CD4-positive, alpha-beta memory T cell (primary cell): ENCODE data around the gene CBX3. TPM values are rescaled to one million over a fixed set of nuclear protein-coding genes. Genes with fewer than 3 reads are reported as not detected.
A peak's percentile ranks its signal among the peaks of the same experiment; 100 is the strongest.
"Not testable (repeated sequence)": the region's sequence is repeated elsewhere in the genome, so short reads cannot be mapped to it uniquely, and the experiment has no call there.

Source experiments
- CTCF ChIA-PET: fragments of 350-600 bp; sonication (Branson Sonifier 250); formaldehyde crosslinking; loops from one replicate; lab custom pipeline; 2021; ENCODE audit warnings: inconsistent platforms; ENCODE audit not compliant: partially characterized antibody; lab: Charles Lee
- POLR2A ChIA-PET: fragments of 350-600 bp; sonication (Branson Sonifier 250); formaldehyde crosslinking; loops from one replicate; lab custom pipeline; 2021; ENCODE audit not compliant: partially characterized antibody; lab: Charles Lee
- DNase-seq, 5 donors: peaks; one replicate each; pipeline versions ENCODE4 v3.0.0 to v3.0.0-alpha.2; 2020 to 2022; ENCODE audit warnings: mixed read lengths in 1 of 5
- H3K27ac ChIP-seq: one replicate; pipeline ENCODE4 v1.7.0; 2013; ENCODE audit warnings: low read depth, low read length
- H3K27me3 ChIP-seq: 2 replicates; pipeline ENCODE4 v1.7.0; 2013; ENCODE audit warnings: mild to moderate bottlenecking, low read length, moderate library complexity; ENCODE audit not compliant: insufficient read depth
- H3K36me3 ChIP-seq: 2 replicates; pipeline ENCODE4 v1.7.0; 2013; ENCODE audit warnings: mild to moderate bottlenecking, low read length, moderate library complexity; ENCODE audit not compliant: insufficient read depth
- H3K4me1 ChIP-seq: 2 replicates; pipeline ENCODE4 v1.7.0; 2013; ENCODE audit warnings: mild to moderate bottlenecking, low read length, moderate library complexity; ENCODE audit not compliant: insufficient read depth
- H3K4me3 ChIP-seq, 2 donors: one replicate each; pipeline ENCODE4 v1.7.0; 2013; ENCODE audit warnings: low read length in 2 of 2, mild to moderate bottlenecking in 1 of 2
- H3K9me3 ChIP-seq, 2 donors: one replicate each; pipeline ENCODE4 v1.7.0; 2013; ENCODE audit warnings: low read length in 2 of 2, control low read depth in 1 of 2; ENCODE audit not compliant: control insufficient read depth in 1 of 2
- H3K27ac Mint-ChIP-seq, 7 donors: one replicate each; pipeline ENCODE4 v1.8.0; 2020 to 2021; ENCODE audit warnings: mixed read lengths in 7 of 7, mild to moderate bottlenecking in 6 of 7, inconsistent platforms in 3 of 7, moderate library complexity in 3 of 7
- H3K27me3 Mint-ChIP-seq, 2 donors: one replicate each; pipeline ENCODE4 v1.8.0; 2020 to 2021; ENCODE audit warnings: mixed read lengths in 2 of 2
- H3K36me3 Mint-ChIP-seq, 2 donors: one replicate each; pipeline ENCODE4 v1.8.0; 2020 to 2021; ENCODE audit warnings: mixed read lengths in 2 of 2, inconsistent platforms in 1 of 2, mild to moderate bottlenecking in 1 of 2
- H3K4me1 Mint-ChIP-seq, 4 donors: one replicate each; pipeline ENCODE4 v1.8.0; 2020 to 2021; ENCODE audit warnings: mixed read lengths in 4 of 4, mild to moderate bottlenecking in 1 of 4
- H3K4me3 Mint-ChIP-seq, 8 donors: one replicate each; pipeline ENCODE4 v1.8.0; 2020 to 2021; ENCODE audit warnings: mixed read lengths in 8 of 8, mild to moderate bottlenecking in 7 of 8, moderate library complexity in 6 of 8, inconsistent platforms in 3 of 8
- H3K9me3 Mint-ChIP-seq, 8 donors: one replicate each; pipeline ENCODE4 v1.8.0; 2020 to 2021; ENCODE audit warnings: mixed read lengths in 8 of 8, mild to moderate bottlenecking in 5 of 8, inconsistent platforms in 3 of 8, moderate library complexity in 1 of 8
- intact Hi-C: fragments of 100-400 bp; cut with micrococcal nuclease; formaldehyde crosslinking; loops from one replicate; pipeline ENCODE4 v1.15.1; 2023
- polyA plus RNA-seq, 2 donors: library from polyadenylated mRNA; unstranded; fragments of 300-500 nt; fragmentation: Illumina TruSeq; gene quantifications; one replicate each; pipeline ENCODE4 v1.2.3, GENCODE V29; 2021
- total RNA-seq, 2 experiments: library from RNA; stranded (reverse); gene quantifications; one replicate each; pipeline ENCODE4 v1.2.3, GENCODE V29; 2021

Gene CBX3
- total and polyA plus RNA-seq, 4 experiments from 2014 or later = 105 to 180 (median 166) TPM

- Mint-ChIP-seq H3K27me3 (no peaks in the 10 kb centered on the region), H3K4me3 (peak overlapping the region in 2 of 8 donors; percentile 9 to 27), H3K27ac (peak overlapping the region in 5 of 7 donors; percentile 48 to 99 (median 69)), H3K36me3 (peaks cover 61 to 89% of the 10 kb centered on the region in 2 donors), H3K4me1 (peaks cover 63 to 96% (median 80%) of the 10 kb centered on the region in 4 donors), H3K9me3 (peaks cover 0 to 8% (median 0%) of the 10 kb centered on the region in 8 donors)
- H3K4me1 ChIP-seq = peaks cover 92% of the 10 kb centered on the region
- ChIA-PET POLR2A (interaction anchor here (1.0 to 13.7 kb wide), 6 partner anchors 6 to 102 kb away, joined by 4 to 369 read pairs (median 54); partner anchors contain the start of genes CBX3, HNRNPA2B1 and NFE2L3), CTCF (interaction anchor here (1.0 to 9.9 kb wide), 4 partner anchors 33 to 179 kb away, joined by 3 to 212 read pairs (median 14); no protein-coding TSS in a partner anchor)
- intact Hi-C loops = no loop called here
- H3K27me3 ChIP-seq = no peaks in the 10 kb centered on the region
- no peak overlapping the region for H3K4me3 ChIP-seq
- H3K27ac ChIP-seq = no peak overlapping the region
- H3K36me3 ChIP-seq = peaks cover 62% of the 10 kb centered on the region
- DNase-seq = no peak
- no peaks in the 10 kb centered on the region for H3K9me3 ChIP-seq
Observed at GRCh38 chr7:26190417-26190869, 11.1 kb upstream of the CBX3 start.

GRCh38 chr7:26191233-26191973 is 10.1 kb upstream of the CBX3 start:
- peaks cover 67 to 93% of the 10 kb centered on the region in 2 donors for H3K36me3 Mint-ChIP-seq
- no peak overlapping the region for H3K4me3 ChIP-seq
- ChIA-PET CTCF (interaction anchor here (0.6 to 9.9 kb wide), 13 partner anchors 8 to 178 kb away, joined by 3 to 212 read pairs (median 4); partner anchors contain the start of genes CBX3, HNRNPA2B1 and SNX10), POLR2A (interaction anchor here (1.0 to 13.1 kb wide), 13 partner anchors 8 to 100 kb away, joined by 3 to 369 read pairs (median 10); partner anchors contain the start of genes CBX3, HNRNPA2B1 and NFE2L3)
- H3K27ac Mint-ChIP-seq = peak overlapping the region in 4 of 7 donors; percentile 37 to 99 (median 85)
- no peak for DNase-seq
- H3K4me1 ChIP-seq = peaks cover 94% of the 10 kb centered on the region
- peaks cover 0 to 8% (median 0%) of the 10 kb centered on the region in 8 donors for H3K9me3 Mint-ChIP-seq
- intact Hi-C loops = no loop called here
- H3K4me3 Mint-ChIP-seq = peak overlapping the region in 1 of 8 donors; percentile 81
- H3K36me3 ChIP-seq = peaks cover 72% of the 10 kb centered on the region
- no peak overlapping the region for H3K27ac ChIP-seq
- no peaks in the 10 kb centered on the region for H3K9me3 ChIP-seq
- peaks cover 64 to 98% (median 82%) of the 10 kb centered on the region in 4 donors for H3K4me1 Mint-ChIP-seq
- H3K27me3 ChIP-seq = no peaks in the 10 kb centered on the region
- H3K27me3 Mint-ChIP-seq = no peaks in the 10 kb centered on the region

GRCh38 chr7:26191974-26192479 is 9.5 kb upstream of the CBX3 start:
- ChIA-PET CTCF (interaction anchor here (0.6 to 9.9 kb wide), 14 partner anchors 9 to 299 kb away, joined by 3 to 212 read pairs (median 4); partner anchors contain the start of genes CBX3, HNRNPA2B1 and SNX10), POLR2A (interaction anchor here (0.6 to 13.1 kb wide), 15 partner anchors 9 to 110 kb away, joined by 3 to 369 read pairs (median 6); partner anchors contain the start of genes CBX3, HNRNPA2B1, NFE2L3 and SNX10)
- DNase-seq = no peak
- Histone ChIP-seq H3K9me3 (no peaks in the 10 kb centered on the region), H3K4me1 (peaks cover 94% of the 10 kb centered on the region), H3K4me3 (no peak overlapping the region), H3K27ac (peak overlapping the region; percentile 15), H3K36me3 (peaks cover 78% of the 10 kb centered on the region), H3K27me3 (no peaks in the 10 kb centered on the region)
- H3K4me1 Mint-ChIP-seq = peaks cover 67 to 98% (median 83%) of the 10 kb centered on the region in 4 donors
- H3K9me3 Mint-ChIP-seq = peaks cover 0 to 8% (median 0%) of the 10 kb centered on the region in 8 donors
- peak overlapping the region in 7 of 8 donors; percentile 11 to 81 (median 69) for H3K4me3 Mint-ChIP-seq
- no peaks in the 10 kb centered on the region for H3K27me3 Mint-ChIP-seq
- H3K36me3 Mint-ChIP-seq = peaks cover 73 to 93% of the 10 kb centered on the region in 2 donors
- peak overlapping the region; percentile 42 to 99 (median 86) for H3K27ac Mint-ChIP-seq
- intact Hi-C loops = no loop called here

- Mint-ChIP-seq H3K36me3 (peaks cover 78 to 93% of the 10 kb centered on the region in 2 donors), H3K4me3 (peak overlapping the region; percentile 33 to 81 (median 60)), H3K27ac (peak overlapping the region; percentile 42 to 99 (median 86)), H3K4me1 (peaks cover 66 to 98% (median 82%) of the 10 kb centered on the region in 4 donors), H3K9me3 (peaks cover 0 to 8% (median 0%) of the 10 kb centered on the region in 8 donors), H3K27me3 (no peaks in the 10 kb centered on the region)
- H3K36me3 ChIP-seq = peaks cover 84% of the 10 kb centered on the region
- peaks cover 94% of the 10 kb centered on the region for H3K4me1 ChIP-seq
- CTCF ChIA-PET = interaction anchor here (0.6 to 9.9 kb wide), 13 partner anchors 9 to 300 kb away, joined by 3 to 212 read pairs (median 6); partner anchors contain the start of genes CBX3, HNRNPA2B1 and NFE2L3
- H3K4me3 ChIP-seq = no peak overlapping the region
- no peaks in the 10 kb centered on the region for H3K27me3 ChIP-seq
- no peak for DNase-seq
- peak overlapping the region; percentile 15 for H3K27ac ChIP-seq
- intact Hi-C loops = no loop called here
- POLR2A ChIA-PET = interaction anchor here (0.6 to 13.1 kb wide), 15 partner anchors 8 to 111 kb away, joined by 3 to 369 read pairs (median 6); partner anchors contain the start of genes CBX3, HNRNPA2B1, NFE2L3 and SNX10
- no peaks in the 10 kb centered on the region for H3K9me3 ChIP-seq
Observed at GRCh38 chr7:26192485-26193087, 9.0 kb upstream of the CBX3 start.

GRCh38 chr7:26193432-26194207 is 7.9 kb upstream of the CBX3 start:
- intact Hi-C loops = no loop called here
- Histone ChIP-seq H3K36me3 (peaks cover 85% of the 10 kb centered on the region), H3K27ac (peak overlapping the region; percentile 36), H3K9me3 (no peaks in the 10 kb centered on the region), H3K27me3 (no peaks in the 10 kb centered on the region), H3K4me1 (peaks cover 90% of the 10 kb centered on the region), H3K4me3 (no peak overlapping the region)
- ChIA-PET POLR2A (interaction anchor here (1.1 to 13.1 kb wide), 14 partner anchors 7 to 115 kb away, joined by 3 to 369 read pairs (median 12); partner anchors contain the start of genes CBX3, HNRNPA2B1 and NFE2L3), CTCF (interaction anchor here (0.6 to 9.9 kb wide), 17 partner anchors 7 to 301 kb away, joined by 3 to 212 read pairs (median 3); partner anchors contain the start of genes CBX3, HNRNPA2B1 and NFE2L3)
- no peaks in the 10 kb centered on the region for H3K27me3 Mint-ChIP-seq
- H3K9me3 Mint-ChIP-seq = peaks cover 0 to 4% (median 0%) of the 10 kb centered on the region in 8 donors
- peak overlapping the region; percentile 38 to 100 (median 79) for H3K4me3 Mint-ChIP-seq
- H3K27ac Mint-ChIP-seq = peak overlapping the region; percentile 38 to 99 (median 89)
- peaks cover 84 to 93% of the 10 kb centered on the region in 2 donors for H3K36me3 Mint-ChIP-seq
- peaks cover 64 to 93% (median 75%) of the 10 kb centered on the region in 4 donors for H3K4me1 Mint-ChIP-seq
- DNase-seq = no peak

GRCh38 chr7:26194764-26195163 is 6.8 kb upstream of the CBX3 start:
- intact Hi-C loops, H3K4me3 ChIP-seq, H3K27me3 ChIP-seq, H3K27me3 Mint-ChIP-seq, H3K9me3 ChIP-seq, DNase-seq: not testable (repeated sequence)
- Mint-ChIP-seq H3K27ac (peak overlapping the region in 6 of 7 donors; percentile 38 to 99 (median 90)), H3K4me1 (peaks cover 58 to 89% (median 68%) of the 10 kb centered on the region in 4 donors), H3K4me3 (peak overlapping the region; percentile 52 to 100 (median 79)), H3K36me3 (peaks cover 84 to 93% of the 10 kb centered on the region in 2 donors), H3K9me3 (peaks cover 0 to 12% (median 0%) of the 10 kb centered on the region in 8 donors)
- ChIA-PET POLR2A (interaction anchor here (0.6 to 13.1 kb wide), 11 partner anchors 10 to 245 kb away, joined by 3 to 369 read pairs (median 9); partner anchors contain the start of gene NFE2L3), CTCF (interaction anchor here (0.6 to 9.9 kb wide), 11 partner anchors 9 to 302 kb away, joined by 3 to 212 read pairs (median 3); no protein-coding TSS in a partner anchor)
- peaks cover 79% of the 10 kb centered on the region for H3K4me1 ChIP-seq
- H3K27ac ChIP-seq = peak overlapping the region; percentile 36
- peaks cover 73% of the 10 kb centered on the region for H3K36me3 ChIP-seq
